Tibial artery (tissue), 4 donors: Measurements from ENCODE around the gene ITLN1.

Source experiments
- DNase-seq, 2 donors: peaks; one replicate each; pipeline ENCODE4 v3.0.0-alpha.2; 2019
- H3K27ac ChIP-seq, 2 donors: fragments of 200-600 bp; sonication (generic) in 1 of 2; 1 replicate in 1 of 2; 2 replicates in 1 of 2; pipeline ENCODE4 v1.5.1; 2018 to 2019; ENCODE audit warnings: mild to moderate bottlenecking in 1 of 2
- H3K27me3 ChIP-seq, 2 donors: fragments of 200-600 bp; sonication (generic) in 1 of 2; one replicate each; pipeline versions ENCODE4 v1.5.1 to v1.6.0; 2016 to 2019
- H3K36me3 ChIP-seq, 3 donors: fragments of 200-600 bp; sonication (generic) in 2 of 3; one replicate each; pipeline ENCODE4 v1.5.1; 2016 to 2019; ENCODE audit warnings: mild to moderate bottlenecking in 2 of 3
- H3K4me1 ChIP-seq, 4 donors: fragments of 200-600 bp; sonication (generic) in 2 of 4; 1 replicate in 3 of 4; 2 replicates in 1 of 4; pipeline ENCODE4 v1.5.1; 2016 to 2019
- H3K4me3 ChIP-seq, 2 donors: fragments of 200-600 bp; sonication (generic) in 1 of 2; 1 replicate in 1 of 2; 2 replicates in 1 of 2; pipeline ENCODE4 v1.5.1; 2018 to 2019; ENCODE audit warnings: mild to moderate bottlenecking in 2 of 2
- H3K9me3 ChIP-seq, 3 donors: fragments of 200-600 bp; sonication (generic) in 1 of 3; one replicate each; pipeline ENCODE4 v1.5.1; 2016 to 2019
- CTCF ChIP-seq, 2 experiments: fragments of 200-600 bp in 1 of 2; fragments of 450-650 bp in 1 of 2; IDR thresholded peaks; one replicate each; pipeline ENCODE4 v1.5.1; 2017 to 2019; ENCODE audit warnings: antibody characterized with exemption in 2 of 2, mild to moderate bottlenecking in 1 of 2, moderate library complexity in 1 of 2
- intact Hi-C: fragments of 100-400 bp; cut with DNase I; formaldehyde crosslinking; loops from one replicate; pipeline ENCODE4 v1.15.0; 2023; ENCODE audit warnings: low total_unique reads

The ITLN1 gene

GRCh38 chr1:160858507-160858906, 26.5 kb downstream of the ITLN1 start:
- no peak overlapping the region for H3K4me3 ChIP-seq
- H3K9me3 ChIP-seq, result no peaks in the 10 kb centered on the region
- no peak for TF ChIP-seq CTCF (IDR thresholded peaks at IDR 0.05)
- intact Hi-C loops, result no loop called here
- no peaks in the 10 kb centered on the region for H3K4me1 ChIP-seq
- H3K27ac ChIP-seq, result no peak overlapping the region
- H3K36me3 ChIP-seq, result no peaks in the 10 kb centered on the region
- H3K27me3 ChIP-seq, result no peaks in the 10 kb centered on the region
- DNase-seq, result no peak

GRCh38 chr1:160858097-160858496, 26.9 kb downstream of the ITLN1 start:
- no peak overlapping the region for H3K27ac ChIP-seq
- H3K4me1 ChIP-seq, result no peaks in the 10 kb centered on the region
- intact Hi-C loops, result no loop called here
- DNase-seq, result peak in 1 of 2 donors; percentile 41
- no peak for TF ChIP-seq CTCF (IDR thresholded peaks at IDR 0.05)
- no peaks in the 10 kb centered on the region for H3K36me3 ChIP-seq
- no peaks in the 10 kb centered on the region for H3K9me3 ChIP-seq
- H3K4me3 ChIP-seq, result no peak overlapping the region
- H3K27me3 ChIP-seq, result no peaks in the 10 kb centered on the region

- no peak overlapping the region for H3K4me3 ChIP-seq
- no peaks in the 10 kb centered on the region for H3K4me1 ChIP-seq
- no peaks in the 10 kb centered on the region for H3K36me3 ChIP-seq
- no peaks in the 10 kb centered on the region for H3K27me3 ChIP-seq
- intact Hi-C loops, result no loop called here
- no peak for DNase-seq
- H3K9me3 ChIP-seq, result no peaks in the 10 kb centered on the region
- H3K27ac ChIP-seq, result no peak overlapping the region
- TF ChIP-seq CTCF (IDR thresholded peaks at IDR 0.05), result no peak
These were observed 29.6 kb downstream of the ITLN1 start for GRCh38 chr1:160855181-160855981.

- intact Hi-C loops, result no loop called here
- no peak for DNase-seq
- no peak for TF ChIP-seq CTCF (IDR thresholded peaks at IDR 0.05)
- Histone ChIP-seq H3K27ac (no peak overlapping the region), H3K4me1 (no peaks in the 10 kb centered on the region), H3K27me3 (no peaks in the 10 kb centered on the region), H3K9me3 (no peaks in the 10 kb centered on the region), H3K36me3 (no peaks in the 10 kb centered on the region), H3K4me3 (no peak overlapping the region)
These were observed 31.2 kb downstream of the ITLN1 start for GRCh38 chr1:160853754-160854153.

GRCh38 chr1:160853014-160853413, 32.0 kb downstream of the ITLN1 start:
- no peak for DNase-seq
- H3K27ac ChIP-seq, result no peak overlapping the region
- no peaks in the 10 kb centered on the region for H3K36me3 ChIP-seq
- H3K4me3 ChIP-seq, result no peak overlapping the region
- intact Hi-C loops, result no loop called here
- no peaks in the 10 kb centered on the region for H3K4me1 ChIP-seq
- no peak for TF ChIP-seq CTCF (IDR thresholded peaks at IDR 0.05)
- H3K9me3 ChIP-seq, result no peaks in the 10 kb centered on the region
- H3K27me3 ChIP-seq, result no peaks in the 10 kb centered on the region
